ENCODE results near the gene ABHD2.

DNA sequence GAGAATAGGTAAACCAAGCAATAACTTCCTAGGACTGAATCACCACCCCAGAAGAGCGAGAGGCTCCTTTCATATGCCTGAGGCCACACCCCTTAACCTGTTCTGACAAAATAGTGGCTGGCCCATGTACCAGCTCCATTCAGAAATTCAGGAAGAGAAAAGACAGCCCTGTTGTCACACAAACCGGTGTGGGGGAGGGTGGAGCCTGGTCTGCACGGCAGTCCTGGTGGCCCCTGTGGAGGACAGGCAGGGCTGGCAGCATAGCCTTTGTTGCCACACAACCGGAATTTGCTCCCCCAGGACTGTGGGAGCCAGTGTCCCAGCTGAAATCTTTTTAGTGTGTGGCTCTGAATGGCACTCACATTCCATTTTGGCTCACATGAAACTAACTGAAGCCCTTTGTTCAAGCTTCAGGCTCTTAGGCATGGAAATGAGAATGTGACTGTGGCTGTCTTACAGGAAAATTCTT, 109.3 kb downstream of the ABHD2 start:
- TF ChIP-seq CTCF (IDR thresholded peaks at IDR 0.05) (no peak), POLR2A (IDR thresholded peaks at IDR 0.05) (no peak), POLR2AphosphoS5 (IDR thresholded peaks at IDR 0.05) (no peak), EP300 (IDR thresholded peaks at IDR 0.05; ENCODE audit: low read depth) (no peak)
